HCT116 (cell line): ENCODE results near the gene ADD2. TPM values are rescaled to one million over a fixed set of nuclear protein-coding genes. Genes with fewer than 3 reads are reported as not detected.

Experiments used
- ATAC-seq: fragments of 200-7000 bp; cut with Tn5 transposase; 2 replicates; pipeline ENCODE4 v1.9.1; 2020; ENCODE audit warnings: mild to moderate bottlenecking, moderate library complexity
- BruUV-seq: library from RNA; stranded (reverse); fragments of 400-500 nt; replicated peaks from 2 replicates; lab custom pipeline; 2021; lab: Mats Ljungman, UMichigan
- CTCF ChIA-PET: fragments of 300-600 bp; sonication (Branson Sonifier 250); formaldehyde crosslinking; loops from one replicate; lab custom pipeline; 2021; ENCODE audit warnings: antibody characterized with exemption; lab: Charles Lee
- POLR2A ChIA-PET: fragments of 300-600, 350-600 bp; sonication (Branson Sonifier 250); formaldehyde crosslinking; loops from one replicate; lab custom pipeline; 2021; ENCODE audit warnings: antibody characterized with exemption; lab: Charles Lee
- RAD21 ChIA-PET, 2 experiments: fragments of 300-600 bp; sonication (Branson Sonifier 250); formaldehyde crosslinking; loops; one replicate each; lab custom pipeline; 2023; ENCODE audit warnings: low total read pairs in 2 of 2; ENCODE audit not compliant: uncharacterized antibody in 2 of 2, unreplicated experiment in 2 of 2, low non-redundant PET in 1 of 2; lab: Charles Lee
- DNase-seq: peaks from one replicate; pipeline ENCODE4 v3.0.0-alpha.2; 2010; ENCODE audit warnings: low read depth, low spot score
- H2AFZ ChIP-seq: fragments of 200-600 bp; shearing (Covaris generic), sonication (generic); 2 replicates; pipeline ENCODE4 v1.6.1; 2017; ENCODE audit warnings: low read depth, mixed run types, mixed read lengths, antibody characterized with exemption, low read length; ENCODE audit not compliant: poor library complexity, severe bottlenecking
- H3K27ac ChIP-seq: 2 replicates; pipeline ENCODE4 v1.5.1; 2012; ENCODE audit warnings: low read depth, low read length
- H3K27me3 ChIP-seq: fragments of 200-600 bp; sonication (generic); 2 replicates; pipeline ENCODE4 v1.6.1; 2016; ENCODE audit warnings: mixed run types, low read length, mixed read lengths; ENCODE audit not compliant: insufficient read depth
- H3K36me3 ChIP-seq, 2 experiments: fragments of 200-500 bp in 1 of 2; fragments of 200-600 bp in 1 of 2; sonication (Bioruptor generic) in 1 of 2; sonication (generic) in 1 of 2; 2 replicates each; pipeline versions ENCODE4 v1.5.1 to v1.6.1; 2014 to 2016; ENCODE audit warnings: low read length in 2 of 2, inconsistent platforms in 1 of 2, mixed read lengths in 1 of 2, mixed run types in 1 of 2; ENCODE audit not compliant: insufficient read depth in 2 of 2, control insufficient read depth in 1 of 2
- H3K4me1 ChIP-seq, 2 experiments: fragments of 200-600 bp in 1 of 2; sonication (generic) in 1 of 2; 2 replicates each; pipeline versions ENCODE4 v1.5.1 to v1.6.1; 2012 to 2017; ENCODE audit warnings: low read length in 2 of 2, inconsistent platforms in 1 of 2, mild to moderate bottlenecking in 1 of 2, mixed read lengths in 1 of 2, mixed run types in 1 of 2, moderate library complexity in 1 of 2; ENCODE audit not compliant: insufficient read depth in 2 of 2, control insufficient read depth in 1 of 2
- H3K4me2 ChIP-seq: fragments of 200-600 bp; sonication (generic); 2 replicates; pipeline ENCODE4 v1.6.1; 2017; ENCODE audit warnings: mixed run types, low read length, mixed read lengths
- H3K4me3 ChIP-seq, 2 experiments: fragments of 200-600 bp in 1 of 2; sonication (generic) in 1 of 2; replicated peaks in 1 of 2; 2 replicates each; pipeline ENCODE4 v1.5.1; 2011 to 2016; ENCODE audit warnings: low read length in 2 of 2, control low read depth in 1 of 2, low read depth in 1 of 2, mild to moderate bottlenecking in 1 of 2, mixed read lengths in 1 of 2, mixed run types in 1 of 2
- H3K79me2 ChIP-seq: fragments of 200-600 bp; sonication (generic); 2 replicates; pipeline ENCODE4 v1.6.1; 2017; ENCODE audit warnings: mild to moderate bottlenecking, mixed run types, low read length, moderate library complexity, mixed read lengths; ENCODE audit not compliant: insufficient read depth
- H3K9ac ChIP-seq: fragments of 200-600 bp; sonication (generic); 2 replicates; pipeline ENCODE4 v1.6.1; 2016; ENCODE audit warnings: low read length, mixed read lengths
- H3K9me2 ChIP-seq: fragments of 200-600 bp; sonication (generic), shearing (Covaris generic); 2 replicates; pipeline ENCODE4 v1.6.1; 2017; ENCODE audit warnings: mixed run types, mild to moderate bottlenecking, moderate library complexity; ENCODE audit not compliant: insufficient read depth
- H3K9me3 ChIP-seq, 2 experiments: fragments of 200-500 bp in 1 of 2; fragments of 200-600 bp in 1 of 2; sonication (Bioruptor generic) in 1 of 2; sonication (generic) in 1 of 2; 2 replicates each; pipeline ENCODE4 v1.6.1; 2014 to 2017; ENCODE audit warnings: low read length in 2 of 2, mixed read lengths in 2 of 2, inconsistent platforms in 1 of 2, low read depth in 1 of 2, mild to moderate bottlenecking in 1 of 2, mixed run types in 1 of 2, moderate library complexity in 1 of 2; ENCODE audit not compliant: control insufficient read depth in 1 of 2, insufficient read depth in 1 of 2
- H4K20me1 ChIP-seq: fragments of 200-600 bp; sonication (generic), shearing (Covaris generic); 2 replicates; pipeline ENCODE4 v1.6.1; 2017; ENCODE audit warnings: mixed run types, mild to moderate bottlenecking, moderate library complexity; ENCODE audit not compliant: insufficient read depth
- ATF3 ChIP-seq: IDR thresholded peaks from 2 replicates; pipeline ENCODE4 v1.6.1; 2012
- CBX3 ChIP-seq: IDR thresholded peaks from 2 replicates; pipeline ENCODE4 v1.6.1; 2012; ENCODE audit warnings: low read depth
- CEBPB ChIP-seq: IDR thresholded peaks from 2 replicates; pipeline ENCODE4 v1.6.1; 2012; ENCODE audit warnings: low read depth
- EGR1 ChIP-seq: IDR thresholded peaks from 2 replicates; pipeline ENCODE4 v1.6.1; 2012; ENCODE audit warnings: low read depth
- ELF1 ChIP-seq: IDR thresholded peaks from 2 replicates; pipeline ENCODE4 v1.6.1; 2012; ENCODE audit warnings: low read depth, borderline replicate concordance
- EZH2 ChIP-seq: fragments of 200-600 bp; sonication (generic); IDR thresholded peaks from 2 replicates; pipeline ENCODE4 v1.6.1; 2017; ENCODE audit warnings: antibody characterized with exemption, mixed run types
- JUND ChIP-seq: IDR thresholded peaks from 2 replicates; pipeline ENCODE4 v1.6.1; 2012
- POLR2A ChIP-seq: IDR thresholded peaks from 2 replicates; pipeline ENCODE4 v1.7.0; 2011; ENCODE audit warnings: borderline replicate concordance; ENCODE audit not compliant: insufficient read depth, insufficient read length; ENCODE audit errors: extremely low read depth
- SP1 ChIP-seq: IDR thresholded peaks from 2 replicates; pipeline ENCODE4 v1.6.1; 2012; ENCODE audit warnings: low read depth
- SRF ChIP-seq: IDR thresholded peaks from 2 replicates; pipeline ENCODE4 v1.6.1; 2012; ENCODE audit warnings: low read depth
- TCF7L2 ChIP-seq: IDR thresholded peaks from 2 replicates; pipeline ENCODE4 v1.7.0; 2011; ENCODE audit warnings: borderline replicate concordance, inconsistent platforms; ENCODE audit not compliant: insufficient read depth, insufficient read length; ENCODE audit errors: extremely low read depth
- intact Hi-C: fragments of 100-400 bp; cut with micrococcal nuclease; formaldehyde crosslinking; loops from 2 replicates; pipeline ENCODE4 v1.10.0; 2022
- total RNA-seq: library from RNA; stranded (reverse); gene quantifications from one replicate; pipeline ENCODE4 v1.2.1, GENCODE V29; 2021; ENCODE audit not compliant: unreplicated experiment
- TF ChIP-seq, protein P1 (sequence below): IDR thresholded peaks from 2 replicates; pipeline ENCODE4 v1.6.1; 2011; ENCODE audit warnings: mild to moderate bottlenecking, low read length, moderate library complexity; ENCODE audit not compliant: insufficient replicate concordance; ENCODE audit errors: extremely low read depth

The ADD2 gene
- total RNA-seq, 1 experiment from 2014 or later = 0.15 TPM

DNA sequence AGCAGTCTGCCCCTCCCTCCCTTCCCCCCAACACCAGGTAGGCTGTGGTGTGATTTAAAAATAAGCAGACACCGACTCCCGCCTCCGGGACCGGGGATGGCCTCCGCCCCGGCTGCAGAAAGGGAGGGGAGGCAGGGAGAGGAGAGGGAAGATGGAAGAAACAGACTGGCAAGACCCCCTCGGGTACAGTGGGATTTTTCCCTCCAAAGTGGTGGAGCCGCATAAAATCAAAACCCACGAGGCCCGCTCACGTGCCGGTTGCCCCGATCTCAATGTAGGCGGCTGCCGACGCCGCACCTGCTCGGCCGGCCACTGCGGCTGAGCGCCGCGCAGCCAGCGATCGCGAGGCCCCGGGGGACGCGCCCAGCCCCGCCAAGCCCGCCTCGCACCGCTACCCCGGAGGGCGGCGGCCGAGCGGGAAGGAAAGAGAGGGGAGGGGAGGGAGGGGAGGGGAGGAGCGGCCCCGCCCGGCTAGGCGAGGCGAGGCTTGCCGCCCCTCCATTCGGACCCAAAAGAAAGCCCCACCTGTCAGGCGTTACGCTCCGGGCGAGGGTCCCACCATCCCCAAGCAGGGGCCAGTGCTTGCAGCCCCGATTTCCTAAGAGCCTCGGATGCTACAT, 811 bp downstream of the ADD2 start (continued):
- TF ChIP-seq SP1 (no peak), POLR2A (no peak), CEBPB (no peak), SRF (no peak), EZH2 (no peak), EGR1 (no peak)

- Histone ChIP-seq H3K4me1 (no peaks in the 10 kb centered on the region), H4K20me1 (no peaks in the 10 kb centered on the region), H3K79me2 (no peaks in the 10 kb centered on the region), H3K9me2 (no peaks in the 10 kb centered on the region), H3K27me3 (no peaks in the 10 kb centered on the region), H3K9ac (no peak overlapping the region), H2AFZ (no peak overlapping the region), H3K4me3 (no peak overlapping the region), H3K4me2 (no peak overlapping the region), H3K27ac (no peak overlapping the region), H3K9me3 (no peaks in the 10 kb centered on the region), H3K36me3 (no peaks in the 10 kb centered on the region)
- CTCF ChIA-PET = no interaction called here
- ATAC-seq = no peak
- no peak for DNase-seq
- no TSS peak for BruUV-seq
- RAD21 ChIA-PET = no interaction called here
- TF ChIP-seq EGR1 = no peak
- POLR2A ChIA-PET = no interaction called here
- intact Hi-C loops = no loop called here
These were observed 1.5 kb downstream of the ADD2 start for GRCh38 chr2:70766357-70767078.

DNA sequence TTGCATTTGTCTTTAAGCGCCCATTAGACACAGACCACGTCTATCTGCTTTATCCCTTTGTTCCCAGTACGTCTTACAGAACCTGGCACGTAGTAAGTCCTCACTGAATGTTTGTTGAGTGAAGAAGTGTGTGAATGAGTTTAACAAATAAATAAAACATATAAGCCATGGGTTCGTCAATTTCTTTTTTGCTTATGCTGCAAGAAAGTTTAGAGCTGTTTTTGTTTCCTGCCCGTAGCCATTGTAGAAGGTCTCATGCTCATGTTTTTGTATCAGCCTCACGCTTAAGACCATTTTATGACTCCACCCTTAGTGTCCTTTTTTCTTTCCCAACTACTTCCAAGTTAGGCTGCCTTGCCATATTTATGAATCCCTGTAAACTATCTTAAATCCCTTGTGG, 2.5 kb downstream of the ADD2 start:
- H3K4me3 ChIP-seq = no peak overlapping the region
- ChIA-PET POLR2A (no interaction called here), CTCF (no interaction called here), RAD21 (no interaction called here)
- H3K4me1 ChIP-seq = no peaks in the 10 kb centered on the region
- H3K4me2 ChIP-seq = no peak overlapping the region
- no TSS peak for BruUV-seq
- no peak overlapping the region for H3K27ac ChIP-seq
- H3K9ac ChIP-seq = no peak overlapping the region
- no peak for ATAC-seq
- H3K27me3 ChIP-seq = no peaks in the 10 kb centered on the region
- intact Hi-C loops = no loop called here
- DNase-seq = no peak
- H2AFZ ChIP-seq = no peak overlapping the region
- H3K9me2 ChIP-seq = no peaks in the 10 kb centered on the region
- H4K20me1 ChIP-seq = no peaks in the 10 kb centered on the region
- no peaks in the 10 kb centered on the region for H3K9me3 ChIP-seq
- H3K36me3 ChIP-seq = no peaks in the 10 kb centered on the region
- no peak for TF ChIP-seq CEBPB
- no peak for TF ChIP-seq POLR2A
- TF ChIP-seq CBX3 = no peak
- no peak for TF ChIP-seq ATF3
- TF ChIP-seq TCF7L2 = no peak
- TF ChIP-seq JUND = no peak
- TF ChIP-seq, protein P1, sequence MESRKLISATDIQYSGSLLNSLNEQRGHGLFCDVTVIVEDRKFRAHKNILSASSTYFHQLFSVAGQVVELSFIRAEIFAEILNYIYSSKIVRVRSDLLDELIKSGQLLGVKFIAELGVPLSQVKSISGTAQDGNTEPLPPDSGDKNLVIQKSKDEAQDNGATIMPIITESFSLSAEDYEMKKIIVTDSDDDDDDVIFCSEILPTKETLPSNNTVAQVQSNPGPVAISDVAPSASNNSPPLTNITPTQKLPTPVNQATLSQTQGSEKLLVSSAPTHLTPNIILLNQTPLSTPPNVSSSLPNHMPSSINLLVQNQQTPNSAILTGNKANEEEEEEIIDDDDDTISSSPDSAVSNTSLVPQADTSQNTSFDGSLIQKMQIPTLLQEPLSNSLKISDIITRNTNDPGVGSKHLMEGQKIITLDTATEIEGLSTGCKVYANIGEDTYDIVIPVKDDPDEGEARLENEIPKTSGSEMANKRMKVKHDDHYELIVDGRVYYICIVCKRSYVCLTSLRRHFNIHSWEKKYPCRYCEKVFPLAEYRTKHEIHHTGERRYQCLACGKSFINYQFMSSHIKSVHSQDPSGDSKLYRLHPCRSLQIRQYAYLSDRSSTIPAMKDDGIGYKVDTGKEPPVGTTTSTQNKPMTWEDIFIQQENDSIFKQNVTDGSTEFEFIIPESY = no peak
- no peak for TF ChIP-seq ELF1
- TF ChIP-seq EZH2 = no peak
- H3K79me2 ChIP-seq = no peaks in the 10 kb centered on the region
